HG02623 (cell line): ENCODE results near the gene MBTPS2.
"Not testable (repeated sequence)": the region's sequence is repeated elsewhere in the genome, so short reads cannot be mapped to it uniquely, and the experiment has no call there.

ENCODE experiments used
- ATAC-seq: cut with Tn5 transposase; IDR thresholded peaks from one replicate; pipeline ENCODE4 v1.9.1; 2021; ENCODE audit warnings: moderate library complexity; ENCODE audit not compliant: unreplicated experiment

The MBTPS2 gene

GRCh38 chrX:21839334-21840192, at the start of gene MBTPS2:
Gene MBTPS2, plus strand, starts transcription at chrX:21839617. Its CDS starts 118 bp downstream, at chrX:21839735.
- peak; percentile 88 for ATAC-seq

- ATAC-seq, result no peak
These were observed 40.7 kb upstream of the MBTPS2 start for GRCh38 chrX:21798677-21799219.

- ATAC-seq, result no peak
These were observed 39.6 kb upstream of the MBTPS2 start for GRCh38 chrX:21799767-21800166.

GRCh38 chrX:21800344-21800770, 39.1 kb upstream of the MBTPS2 start:
- no peak for ATAC-seq

GRCh38 chrX:21802054-21802670, 37.3 kb upstream of the MBTPS2 start:
- no peak for ATAC-seq

- ATAC-seq, result no peak
These were observed 36.6 kb upstream of the MBTPS2 start for GRCh38 chrX:21802839-21803238.

- no peak for ATAC-seq
These were observed 32.7 kb upstream of the MBTPS2 start for GRCh38 chrX:21806691-21807090.

- no peak for ATAC-seq
These were observed 27.6 kb upstream of the MBTPS2 start for GRCh38 chrX:21811832-21812231.

- no peak for ATAC-seq
These were observed 26.8 kb upstream of the MBTPS2 start for GRCh38 chrX:21812628-21813027.

GRCh38 chrX:21813612-21814368, 25.6 kb upstream of the MBTPS2 start:
- ATAC-seq, result no peak

GRCh38 chrX:21816136-21816535, 23.3 kb upstream of the MBTPS2 start:
- ATAC-seq, result no peak

GRCh38 chrX:21820170-21820569, 19.2 kb upstream of the MBTPS2 start:
- not testable (repeated sequence) for ATAC-seq

- no peak for ATAC-seq
These were observed 17.5 kb upstream of the MBTPS2 start for GRCh38 chrX:21821875-21822274.

GRCh38 chrX:21831496-21831895, 7.9 kb upstream of the MBTPS2 start:
- ATAC-seq, result no peak

GRCh38 chrX:21837056-21837455, 2.4 kb upstream of the MBTPS2 start:
- ATAC-seq, result no peak

GRCh38 chrX:21838937-21839333, 482 bp upstream of the MBTPS2 start:
- ATAC-seq, result peak; percentile 16

- peak; percentile 13 for ATAC-seq
These were observed 752 bp downstream of the MBTPS2 start for GRCh38 chrX:21840193-21840545.

GRCh38 chrX:21843179-21843578, 3.8 kb downstream of the MBTPS2 start:
- ATAC-seq, result no peak

- ATAC-seq, result no peak
These were observed 5.7 kb downstream of the MBTPS2 start for GRCh38 chrX:21845096-21845495.

GRCh38 chrX:21847342-21847741, 7.9 kb downstream of the MBTPS2 start:
- ATAC-seq, result no peak

GRCh38 chrX:21853578-21853977, 14.2 kb downstream of the MBTPS2 start:
- no peak for ATAC-seq
